Sigmoid colon (tissue), 4 donors: ENCODE measurements around the gene ZNF764.

ENCODE experiments used
- EP300 ChIP-seq, 4 donors: sonication (generic); formaldehyde crosslinking; IDR thresholded peaks; one replicate each; pipeline ENCODE4 v1.6.1; 2017; ENCODE audit warnings: antibody characterized with exemption in 4 of 4
- POLR2A ChIP-seq, 2 donors: fragments of 450-650 bp; IDR thresholded peaks; one replicate each; pipeline ENCODE4 v1.6.1; 2016; ENCODE audit warnings: antibody characterized with exemption in 2 of 2, mild to moderate bottlenecking in 2 of 2, moderate library complexity in 2 of 2
- TF ChIP-seq, protein P1 (sequence below), 4 experiments: fragments of 450-650 bp in 3 of 4; fragments of 200-600 bp in 1 of 4; IDR thresholded peaks; one replicate each; pipeline ENCODE4 v1.5.1; 2016 to 2019; ENCODE audit warnings: antibody characterized with exemption in 4 of 4, mild to moderate bottlenecking in 3 of 4, moderate library complexity in 2 of 4

DNA sequence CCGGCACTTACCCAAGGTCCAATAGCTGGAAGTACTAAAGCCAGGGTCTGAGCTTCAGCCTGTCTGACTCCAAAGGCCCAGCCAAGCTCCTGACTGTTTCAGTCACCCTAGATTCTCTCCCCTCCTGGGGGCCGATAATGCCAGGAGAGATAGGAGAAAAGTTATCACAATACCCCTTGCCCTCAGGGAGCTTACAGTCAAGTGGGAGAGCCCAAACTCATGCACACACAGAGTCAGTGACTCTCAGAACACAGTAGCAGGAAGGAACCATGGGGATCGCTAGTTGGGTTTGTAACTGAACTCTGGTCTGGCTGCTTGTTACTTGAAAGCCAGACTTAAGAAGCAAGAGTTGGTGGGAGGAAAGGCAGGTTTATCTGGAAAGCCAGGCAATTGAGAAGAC lies 46.7 kb downstream of the ZNF764 start:
- TF ChIP-seq POLR2A (IDR thresholded peaks at IDR 0.05) (no peak), EP300 (IDR thresholded peaks at IDR 0.05) (no peak)
- TF ChIP-seq, protein P1, sequence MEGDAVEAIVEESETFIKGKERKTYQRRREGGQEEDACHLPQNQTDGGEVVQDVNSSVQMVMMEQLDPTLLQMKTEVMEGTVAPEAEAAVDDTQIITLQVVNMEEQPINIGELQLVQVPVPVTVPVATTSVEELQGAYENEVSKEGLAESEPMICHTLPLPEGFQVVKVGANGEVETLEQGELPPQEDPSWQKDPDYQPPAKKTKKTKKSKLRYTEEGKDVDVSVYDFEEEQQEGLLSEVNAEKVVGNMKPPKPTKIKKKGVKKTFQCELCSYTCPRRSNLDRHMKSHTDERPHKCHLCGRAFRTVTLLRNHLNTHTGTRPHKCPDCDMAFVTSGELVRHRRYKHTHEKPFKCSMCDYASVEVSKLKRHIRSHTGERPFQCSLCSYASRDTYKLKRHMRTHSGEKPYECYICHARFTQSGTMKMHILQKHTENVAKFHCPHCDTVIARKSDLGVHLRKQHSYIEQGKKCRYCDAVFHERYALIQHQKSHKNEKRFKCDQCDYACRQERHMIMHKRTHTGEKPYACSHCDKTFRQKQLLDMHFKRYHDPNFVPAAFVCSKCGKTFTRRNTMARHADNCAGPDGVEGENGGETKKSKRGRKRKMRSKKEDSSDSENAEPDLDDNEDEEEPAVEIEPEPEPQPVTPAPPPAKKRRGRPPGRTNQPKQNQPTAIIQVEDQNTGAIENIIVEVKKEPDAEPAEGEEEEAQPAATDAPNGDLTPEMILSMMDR (IDR thresholded peaks at IDR 0.05): no peak
